ENCODE results near the gene KRT83.

Gene KRT83

DNA sequence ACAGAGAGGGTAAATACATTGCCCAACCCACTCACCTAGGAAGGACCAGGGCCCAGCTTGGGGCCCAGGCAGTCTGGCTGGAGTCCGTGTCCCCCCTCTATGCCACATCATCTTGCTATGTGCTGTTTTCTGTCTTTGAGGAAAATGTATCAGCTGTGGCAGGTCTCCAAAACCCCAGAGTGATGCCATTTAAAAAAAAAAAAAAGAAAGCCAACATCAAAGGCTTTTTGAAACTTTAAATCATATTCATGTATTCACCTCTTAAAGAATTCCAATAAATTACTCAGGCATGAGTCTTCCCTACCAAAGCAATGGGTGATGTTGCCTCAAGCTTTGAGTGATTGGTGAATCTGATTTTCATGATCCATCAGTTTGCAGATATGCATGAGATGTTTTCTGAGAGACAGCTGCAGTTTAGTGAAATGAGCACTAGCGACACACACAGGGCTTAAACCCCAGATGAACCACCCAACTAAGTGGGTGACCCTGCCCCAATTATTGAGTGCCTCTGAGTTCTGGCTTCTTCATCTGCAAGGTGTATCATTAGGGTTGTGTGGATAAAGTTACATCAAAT lies 35.9 kb downstream of the KRT83 start:
- DNase-seq, result no peak

DNA sequence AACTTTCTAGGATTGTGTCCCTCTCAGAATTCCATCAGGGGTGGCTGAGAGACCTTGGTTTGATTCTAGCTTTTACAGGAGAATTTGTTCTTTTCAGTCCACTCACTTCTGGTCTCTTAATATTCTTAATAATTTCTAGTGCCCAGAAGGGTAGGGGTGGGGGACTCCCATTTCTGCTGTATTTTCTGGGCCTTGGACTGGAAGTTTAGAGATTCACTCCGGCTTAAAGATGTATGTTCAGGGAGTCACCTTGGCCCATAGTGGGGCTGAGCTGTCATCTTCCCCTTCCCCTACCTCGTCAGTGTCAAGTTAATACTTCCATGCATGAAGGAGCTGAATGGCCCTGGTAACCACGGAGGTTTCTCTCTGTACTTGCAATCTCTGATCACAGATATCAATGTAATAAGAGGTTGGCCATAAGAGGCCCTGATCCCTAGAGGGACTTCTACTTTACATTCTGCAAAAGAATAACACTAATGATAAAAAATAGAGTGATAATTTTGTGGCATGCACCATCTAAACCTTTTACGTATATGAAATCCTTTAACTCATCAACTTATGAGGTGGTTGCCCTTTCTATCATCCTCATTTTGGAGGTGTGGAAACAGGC lies 36.5 kb downstream of the KRT83 start:
- no peak for DNase-seq

DNA sequence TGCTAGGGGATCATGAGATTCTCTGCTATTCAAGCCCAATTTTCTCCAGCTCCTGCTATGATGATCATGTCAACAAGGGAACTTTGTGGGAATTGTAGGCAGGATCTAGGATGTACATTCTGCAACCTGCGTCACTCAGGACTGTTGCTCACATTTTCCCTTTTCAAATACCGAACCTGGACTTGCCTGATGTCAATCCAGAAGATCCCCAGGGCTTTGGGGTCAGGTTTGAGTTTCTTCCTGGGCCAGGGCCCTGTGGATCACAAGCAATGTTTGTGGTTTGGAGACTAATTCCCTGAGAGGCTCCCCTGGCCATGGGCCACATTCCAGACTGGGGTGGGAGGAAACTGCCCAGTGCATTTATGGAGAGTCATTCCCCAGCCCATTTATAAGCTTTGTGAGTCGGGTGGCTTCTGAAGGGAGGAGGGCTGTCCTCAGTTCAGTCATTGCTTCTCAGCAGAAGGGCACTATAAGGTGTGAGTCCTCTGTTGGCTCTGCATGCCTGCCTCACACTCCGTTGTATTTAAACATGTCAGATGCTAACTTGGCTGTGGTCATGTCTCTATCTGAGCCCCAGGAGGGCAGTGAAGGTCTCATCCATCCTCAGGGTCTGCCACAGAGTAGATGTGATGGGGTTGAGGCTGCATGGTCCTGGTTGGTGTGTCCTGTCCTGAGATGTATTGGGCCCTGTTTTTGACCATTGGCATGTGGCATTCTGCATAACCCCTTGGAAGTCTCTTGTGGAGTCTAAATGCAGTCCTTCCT lies 40.2 kb downstream of the KRT83 start:
- no peak for DNase-seq

DNA sequence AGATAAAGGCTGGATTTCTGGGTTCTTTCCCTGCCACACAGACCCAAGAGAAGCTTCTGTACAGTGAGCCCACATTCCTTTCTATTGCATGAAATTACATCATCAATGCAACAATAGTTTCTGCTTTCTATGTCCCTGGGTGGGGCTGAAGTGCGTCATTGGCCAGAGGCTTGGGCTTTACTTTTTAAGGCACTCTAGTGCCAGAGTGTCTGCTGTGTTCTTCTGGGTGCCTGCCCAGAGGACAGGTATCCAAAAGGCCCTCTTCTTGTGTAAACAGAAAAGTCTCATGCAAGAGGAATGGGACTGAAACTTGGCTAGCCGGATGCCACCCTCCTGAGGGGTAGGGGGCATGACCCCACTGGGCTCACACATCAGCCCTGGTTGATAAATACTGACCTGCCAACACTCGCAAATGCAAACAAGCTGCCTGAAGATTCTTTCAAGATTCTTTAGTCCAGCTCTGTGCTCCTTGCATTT lies 40.8 kb downstream of the KRT83 start:
- no peak for DNase-seq

DNA sequence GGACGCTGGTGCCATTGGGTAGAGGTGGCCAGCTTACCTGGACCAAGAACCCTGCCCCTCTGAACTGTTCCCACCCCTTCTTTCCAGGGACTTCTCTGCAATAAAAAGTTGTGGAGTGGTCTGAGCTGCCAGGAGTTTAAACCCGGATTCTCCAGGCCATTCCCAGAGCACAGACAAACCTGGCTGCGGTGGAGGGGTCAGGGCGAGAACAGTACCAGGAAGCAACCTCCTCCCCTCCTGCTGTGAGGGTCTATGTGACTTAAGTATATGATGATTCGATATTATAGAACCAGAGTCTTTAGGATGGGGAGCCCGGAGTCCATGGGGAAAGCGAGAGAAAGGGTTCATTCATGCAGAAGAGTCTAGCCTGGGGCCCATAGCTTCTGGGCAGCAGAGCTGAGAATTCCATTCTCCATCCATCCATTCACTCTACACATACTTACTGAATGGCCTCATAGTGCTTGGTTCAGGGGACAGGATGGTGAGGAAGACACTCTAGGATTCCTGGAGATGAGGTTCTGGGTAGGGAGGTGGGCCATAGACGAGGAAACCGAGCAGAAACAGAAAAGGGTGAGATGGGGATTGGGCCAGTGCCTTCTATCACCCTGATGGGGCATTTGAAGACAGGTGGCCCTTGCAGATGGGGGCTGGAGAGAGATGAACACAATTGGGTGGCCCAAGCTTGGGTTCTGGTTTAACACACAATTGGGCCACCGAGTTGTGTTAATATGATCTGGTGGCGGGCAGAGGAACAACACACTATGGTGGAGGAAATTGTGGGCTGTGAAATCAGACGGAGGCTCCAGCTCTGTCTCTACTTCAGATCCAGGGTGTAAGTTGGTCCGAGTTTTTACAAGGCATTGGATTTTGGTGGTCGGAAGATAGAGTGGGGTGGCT lies 41.5 kb downstream of the KRT83 start:
- no peak for DNase-seq

DNA sequence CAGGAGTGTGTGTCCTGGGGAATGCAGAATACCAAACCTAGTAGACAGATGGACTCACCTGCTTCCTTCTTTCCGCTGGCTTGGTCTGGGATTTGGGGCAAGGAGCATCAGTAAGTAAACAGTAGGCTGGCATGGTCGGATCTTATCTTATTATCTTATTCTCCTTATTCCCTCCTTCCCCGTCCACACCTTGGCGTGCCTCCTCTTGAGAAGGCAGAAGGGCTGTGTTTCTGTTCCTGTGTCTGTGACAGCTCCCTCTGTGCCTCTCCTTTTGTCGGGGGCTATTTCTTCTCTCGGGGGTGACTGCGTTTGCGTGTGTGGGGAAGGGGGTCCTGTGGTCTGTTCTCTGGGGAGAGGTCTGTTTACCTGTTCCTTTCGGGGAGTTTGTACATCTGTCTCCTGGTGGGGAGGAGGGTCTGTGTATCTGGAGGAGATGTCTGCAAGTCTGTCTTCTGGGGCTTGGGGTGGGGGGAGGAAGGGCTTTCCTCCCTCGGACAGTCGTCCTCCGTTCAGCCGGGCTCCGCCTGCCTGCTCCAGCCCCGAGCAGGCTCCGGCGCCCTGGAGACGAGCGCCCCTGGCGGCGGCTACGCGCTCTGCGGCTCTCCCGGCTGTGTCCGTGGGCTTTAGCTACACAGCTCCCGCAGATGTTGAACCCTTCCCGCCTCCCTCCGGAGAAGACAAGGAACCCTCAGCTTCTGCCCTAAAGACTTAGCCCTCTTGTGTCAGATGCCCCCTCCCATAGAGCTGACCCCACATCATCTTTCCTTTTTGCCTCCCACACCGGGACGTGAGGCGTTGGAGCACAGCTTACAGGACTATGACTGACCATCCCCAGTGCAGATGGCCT lies 42.4 kb downstream of the KRT83 start:
- peak; percentile 72 for DNase-seq

DNA sequence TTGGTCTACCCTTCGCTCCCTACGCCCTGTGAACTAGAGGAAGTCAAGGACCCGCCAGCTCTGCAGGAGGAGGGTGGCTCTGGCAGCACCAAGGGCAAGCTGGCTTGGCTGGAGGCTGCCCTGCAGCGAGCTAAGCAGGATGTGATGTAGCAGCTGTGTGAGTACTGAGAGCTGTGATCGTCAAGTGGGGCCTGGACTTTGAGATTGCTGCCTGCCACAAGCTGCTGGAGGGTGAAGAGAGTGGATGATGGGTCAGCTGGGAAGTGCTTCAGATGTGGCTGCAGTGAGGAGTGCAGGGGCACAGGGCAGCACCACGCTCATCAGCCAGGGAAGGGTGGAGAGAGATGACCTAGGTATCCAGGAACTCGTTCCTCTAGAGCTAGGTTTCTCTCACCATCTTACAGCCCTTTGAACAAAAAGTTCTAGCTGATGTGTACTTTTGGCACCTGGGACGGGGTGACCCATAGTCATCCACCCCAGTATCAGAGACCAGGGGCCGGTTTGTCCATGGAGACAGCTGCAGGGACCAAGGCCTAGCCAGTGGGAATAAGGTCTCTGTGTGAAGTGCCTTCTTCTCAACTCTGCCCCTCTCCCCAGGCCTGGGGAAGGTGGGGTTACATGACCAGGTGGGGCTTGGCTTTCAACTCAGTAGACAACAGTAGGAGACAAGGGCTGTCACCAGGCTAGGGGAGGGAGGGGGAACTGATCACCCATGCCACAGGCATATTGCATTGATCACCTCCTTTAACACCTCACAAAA lies 43.5 kb downstream of the KRT83 start:
- DNase-seq, result peak; percentile 11

DNA sequence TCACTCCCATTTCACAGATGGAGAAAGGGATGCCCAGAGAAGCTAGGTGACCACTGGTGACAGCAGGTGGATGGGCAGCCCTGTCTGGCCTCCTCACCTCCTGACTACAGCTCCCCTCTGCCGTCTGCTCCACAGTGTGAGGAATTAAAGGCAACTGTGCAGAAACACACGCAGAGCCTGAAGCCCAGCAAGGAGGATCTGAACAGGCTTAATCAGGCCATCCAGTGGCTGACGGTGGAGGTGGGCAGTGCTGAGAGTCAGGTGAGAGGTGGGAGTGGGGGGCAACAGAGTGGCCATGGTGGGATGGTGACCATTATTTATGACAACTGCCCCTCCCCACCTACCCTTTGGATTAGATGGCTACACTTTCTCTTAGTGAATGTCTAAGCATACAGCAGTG lies 45.5 kb downstream of the KRT83 start:
- no peak for DNase-seq

DNA sequence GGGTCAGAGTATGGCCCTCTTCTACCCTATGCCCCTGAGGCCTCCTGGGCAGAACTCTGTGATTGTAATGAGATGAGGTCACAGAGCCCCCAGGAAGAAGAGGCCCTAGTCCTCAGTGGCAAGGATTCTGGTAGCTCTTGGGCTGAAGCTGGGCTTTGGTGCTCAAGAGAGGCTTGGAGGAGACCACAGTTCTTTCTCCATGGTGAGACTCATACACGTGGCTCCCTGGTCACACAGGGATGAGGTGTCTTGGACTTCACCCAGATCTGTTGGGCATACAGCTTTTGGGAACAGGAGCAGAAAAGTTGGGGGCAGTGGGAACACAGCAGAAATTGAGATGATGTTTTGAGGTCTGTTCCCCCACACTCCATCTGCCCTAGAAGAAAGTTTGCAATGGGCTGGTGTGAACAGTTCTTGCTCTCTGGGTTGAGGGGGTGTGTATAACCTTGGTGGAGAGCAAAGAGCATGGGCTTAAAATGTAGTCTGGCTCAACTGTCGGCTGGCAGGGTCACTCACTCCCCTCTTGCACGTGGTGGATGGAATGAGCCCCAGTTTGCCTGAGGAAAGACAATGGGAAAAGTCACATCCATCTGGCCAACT lies 46.6 kb downstream of the KRT83 start, which contains the start of gene KRT86:
TSS of gene KRT86 (plus strand) at position 125 of the 600 bp plus-strand sequence. CDS start 27,272 bp downstream, outside the sequence.
- no peak for DNase-seq

DNA sequence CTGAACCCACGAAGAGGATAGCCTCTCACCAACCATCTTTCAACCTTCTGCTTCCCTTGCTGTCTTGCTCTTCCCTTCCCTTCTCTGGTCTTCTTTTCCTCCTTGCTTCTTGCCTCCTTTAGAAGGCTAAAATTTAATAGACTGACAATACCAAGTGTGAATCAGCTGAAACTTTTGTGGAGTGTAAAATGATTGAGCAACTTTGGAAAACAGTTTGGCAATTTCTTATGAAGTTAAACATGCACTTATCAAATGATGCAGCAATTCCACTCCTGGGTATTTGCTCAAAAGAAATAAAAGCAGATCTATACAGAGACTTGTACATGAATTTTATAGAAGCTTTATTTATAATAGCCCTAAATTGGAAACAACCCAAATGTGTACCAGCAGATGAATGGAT lies 50.0 kb downstream of the KRT83 start:
- DNase-seq, result no peak

DNA sequence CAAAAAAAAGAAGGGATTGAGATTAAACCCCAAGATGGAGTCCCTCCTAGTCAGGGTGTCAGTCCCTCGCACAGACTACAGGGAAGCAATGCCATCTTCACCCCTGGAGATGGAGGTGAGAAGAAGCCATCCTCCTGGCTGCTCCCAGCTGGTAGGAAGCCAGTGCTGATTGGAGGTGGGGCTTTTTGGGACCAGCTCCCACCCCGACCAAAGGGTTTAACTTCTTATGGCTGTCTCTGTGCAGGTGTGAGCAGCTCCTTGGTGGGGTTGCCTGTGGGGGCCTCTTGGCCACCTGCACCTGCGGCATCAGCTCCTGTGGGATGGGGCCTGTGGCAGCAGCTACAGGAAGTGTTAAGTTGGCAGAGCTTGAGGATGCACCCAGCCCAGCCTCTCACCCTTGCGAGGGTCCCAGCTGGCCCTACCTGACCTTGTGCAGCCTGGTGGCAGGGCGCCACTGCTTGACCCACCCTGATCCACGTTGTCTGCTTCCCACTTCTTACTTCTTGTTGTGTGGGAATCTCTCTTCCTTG lies 50.6 kb downstream of the KRT83 start:
- DNase-seq, result no peak

DNA sequence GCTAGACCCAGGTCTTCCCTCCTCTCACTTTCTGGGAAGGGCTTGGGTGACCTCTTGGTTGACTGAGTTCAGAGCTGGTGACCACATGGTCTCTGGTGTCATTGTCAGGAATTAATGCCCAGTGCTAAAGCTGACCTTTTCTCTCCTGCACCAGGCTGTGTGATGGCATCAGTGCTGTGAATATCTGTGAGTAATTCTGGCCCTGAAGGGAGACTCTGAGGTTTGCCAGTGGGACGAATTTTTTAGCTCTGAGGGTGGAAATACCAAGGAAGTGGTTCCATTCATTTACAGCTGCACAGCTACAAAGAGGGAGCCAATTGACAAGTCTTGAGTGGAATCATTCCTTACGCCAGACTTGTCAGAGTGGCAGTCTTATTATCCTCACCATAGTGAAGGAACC lies 53.0 kb downstream of the KRT83 start:
- DNase-seq, result no peak

DNA sequence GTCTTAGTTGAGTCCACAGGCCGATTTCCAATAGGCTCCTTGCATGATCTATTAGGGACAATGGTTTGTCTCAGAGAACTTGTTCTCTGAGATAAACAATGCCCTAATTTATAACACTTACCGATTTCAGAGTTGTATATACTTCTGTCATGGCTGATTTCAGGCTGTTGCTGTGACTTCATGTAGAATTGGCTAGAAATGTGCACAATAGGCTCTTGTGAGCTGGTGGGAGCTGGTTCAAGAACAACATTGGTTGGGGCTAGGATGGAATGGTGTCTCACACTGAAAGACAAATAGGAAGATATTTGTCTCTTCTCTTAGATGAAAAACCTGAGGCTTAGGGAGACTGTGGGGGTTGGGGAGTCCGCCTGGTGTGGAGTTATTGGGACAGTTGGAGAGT lies 53.5 kb downstream of the KRT83 start:
- no peak for DNase-seq

DNA sequence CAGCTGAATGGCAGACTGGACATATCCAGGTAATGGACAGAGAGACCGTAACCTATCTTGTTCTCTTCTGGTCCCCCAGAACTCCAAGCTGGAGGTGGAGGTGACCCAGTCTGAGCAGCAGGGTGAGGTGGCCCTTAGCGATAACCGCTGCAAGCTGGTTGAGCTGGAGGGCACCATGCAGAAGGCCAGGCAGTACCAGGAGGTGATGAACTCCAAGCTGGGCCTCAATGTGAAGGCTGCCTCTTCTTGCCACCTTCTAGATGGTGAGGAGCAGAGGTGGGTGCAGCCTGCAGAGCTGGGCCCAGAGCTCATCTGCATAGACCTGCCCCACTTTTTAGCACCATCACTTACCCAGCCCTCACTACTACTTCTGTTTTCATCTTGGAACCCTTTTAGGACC lies 53.9 kb downstream of the KRT83 start:
- no peak for DNase-seq

DNA sequence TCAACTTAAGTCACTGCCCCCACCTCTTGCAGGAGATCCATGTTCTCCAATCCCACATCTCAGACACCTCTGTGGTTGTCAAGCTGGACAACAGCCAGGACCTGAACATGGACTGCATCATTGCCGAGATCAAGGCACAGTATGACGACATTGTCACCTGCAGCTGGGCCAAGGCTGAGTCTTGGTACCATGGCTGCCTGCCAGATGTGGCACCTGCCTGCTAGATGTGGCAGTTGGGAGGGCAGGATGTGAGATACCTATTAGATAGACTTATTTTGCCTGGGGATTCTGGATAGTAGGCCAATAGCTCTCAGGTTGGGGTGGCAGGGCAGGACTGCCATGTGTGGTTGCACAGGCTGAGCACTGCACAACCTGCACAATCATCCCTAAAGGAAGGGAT lies 54.7 kb downstream of the KRT83 start:
- DNase-seq, result peak; percentile 43

DNA sequence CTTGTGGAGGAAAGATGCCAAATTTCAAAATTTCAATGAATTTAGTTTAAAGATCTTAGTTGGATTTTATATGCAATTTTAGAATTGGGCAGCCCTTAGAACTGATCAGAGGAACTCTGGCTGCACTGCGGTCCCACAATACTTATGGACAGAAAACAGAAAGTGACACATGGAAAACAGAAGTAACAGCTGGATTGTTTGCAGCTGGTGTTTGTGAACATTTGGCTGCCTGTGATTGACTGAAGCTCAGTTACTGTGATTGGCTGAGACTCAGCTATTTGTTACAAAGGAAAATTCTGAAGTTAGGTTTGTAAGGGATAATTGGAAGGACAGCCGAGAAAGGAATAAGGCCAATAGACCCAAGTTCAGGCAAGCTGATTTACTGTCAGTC lies 56.8 kb downstream of the KRT83 start:
- DNase-seq, result no peak

All from NCI-H774 (cell line).